HG03159 (cell line): Measurements from ENCODE around the gene BRK1.
"Not testable (repeated sequence)": the region's sequence is repeated elsewhere in the genome, so short reads cannot be mapped to it uniquely, and the experiment has no call there.

Experiments used
- ATAC-seq: cut with Tn5 transposase; IDR thresholded peaks from one replicate; pipeline ENCODE4 v1.9.1; 2021; ENCODE audit warnings: mild to moderate bottlenecking, moderate library complexity; ENCODE audit not compliant: unreplicated experiment

The BRK1 gene

DNA sequence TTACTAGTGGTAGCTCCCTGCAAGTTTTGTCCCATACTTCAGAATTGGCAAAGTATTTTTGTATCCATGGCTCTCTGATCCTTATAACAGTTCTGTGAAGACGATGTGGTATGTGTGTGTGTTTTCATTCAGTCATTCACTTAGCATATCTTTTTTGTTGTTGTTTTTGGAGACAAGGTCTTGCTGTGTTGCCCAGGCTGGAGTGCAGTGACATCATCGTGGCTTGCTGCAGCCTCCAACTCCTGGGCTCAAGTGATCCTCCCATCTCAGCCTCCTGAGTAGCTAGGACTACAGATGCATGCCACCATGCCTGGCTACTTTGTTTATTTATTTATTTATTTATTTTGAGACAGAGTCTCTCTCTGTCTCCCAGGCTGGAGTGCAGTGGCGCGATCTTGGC, 60.7 kb downstream of the BRK1 start:
- ATAC-seq: not testable (repeated sequence)
